Measurements from ENCODE around the gene MNAT1.

Gene MNAT1

DNA sequence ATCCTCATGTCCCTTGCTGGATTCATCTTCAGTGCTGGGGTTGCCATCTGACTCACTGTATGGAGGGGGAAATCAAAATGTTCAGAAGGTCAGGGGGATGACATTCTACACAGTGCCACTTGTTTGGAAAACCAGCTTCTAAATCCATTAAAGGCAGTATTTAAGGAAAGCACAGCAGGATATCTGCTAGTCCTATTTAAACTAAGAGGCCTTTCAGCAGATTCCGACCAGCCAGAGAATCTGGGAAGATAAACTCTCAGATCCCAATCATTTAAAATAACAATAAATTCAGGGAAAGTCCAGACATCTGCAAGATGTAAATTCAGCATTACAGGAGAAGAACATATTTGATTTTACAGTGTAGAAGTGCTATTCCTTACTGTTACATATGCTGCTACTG, 14.2 kb upstream of the MNAT1 start:
- no peak for DNase-seq (ENCODE audit: low spot score)
- H3K4me1 ChIP-seq (ENCODE audit: insufficient read depth, poor library complexity, severe bottlenecking), result peaks cover 4% of the 10 kb centered on the region
- no peaks in the 10 kb centered on the region for H3K27me3 ChIP-seq (ENCODE audit: insufficient read depth, poor library complexity, severe bottlenecking)

DNA sequence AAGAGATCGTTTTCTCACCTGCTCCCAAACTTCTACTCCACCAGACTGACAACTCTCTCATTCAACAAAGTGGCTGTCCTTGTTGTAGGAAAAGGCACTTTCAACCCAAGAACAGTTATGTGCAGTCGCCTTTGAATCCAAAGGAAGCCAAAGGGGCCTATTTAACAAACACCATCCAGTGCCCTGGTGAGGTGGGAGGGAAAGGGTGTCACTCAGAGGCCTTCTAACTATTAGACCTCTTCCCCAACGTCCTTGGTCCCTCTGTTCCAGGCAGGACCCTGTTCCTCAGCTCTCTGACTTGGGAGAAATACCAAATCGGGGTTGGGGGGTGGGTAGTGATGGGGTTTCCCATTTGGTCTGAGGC, 13.6 kb upstream of the MNAT1 start:
- Histone ChIP-seq H3K27ac (ENCODE audit: poor library complexity, severe bottlenecking) (peak overlapping the region; percentile 82), H3K9me3 (ENCODE audit: severe bottlenecking) (no peaks in the 10 kb centered on the region), H3K4me1 (ENCODE audit: insufficient read depth, poor library complexity, severe bottlenecking) (peaks cover 4% of the 10 kb centered on the region), H3K27me3 (ENCODE audit: insufficient read depth, poor library complexity, severe bottlenecking) (no peaks in the 10 kb centered on the region), H3K36me3 (ENCODE audit: low read depth) (peaks cover 49% of the 10 kb centered on the region), H3K4me3 (ENCODE audit: severe bottlenecking) (peak overlapping the region; percentile 93)
- TF ChIP-seq, protein P1, sequence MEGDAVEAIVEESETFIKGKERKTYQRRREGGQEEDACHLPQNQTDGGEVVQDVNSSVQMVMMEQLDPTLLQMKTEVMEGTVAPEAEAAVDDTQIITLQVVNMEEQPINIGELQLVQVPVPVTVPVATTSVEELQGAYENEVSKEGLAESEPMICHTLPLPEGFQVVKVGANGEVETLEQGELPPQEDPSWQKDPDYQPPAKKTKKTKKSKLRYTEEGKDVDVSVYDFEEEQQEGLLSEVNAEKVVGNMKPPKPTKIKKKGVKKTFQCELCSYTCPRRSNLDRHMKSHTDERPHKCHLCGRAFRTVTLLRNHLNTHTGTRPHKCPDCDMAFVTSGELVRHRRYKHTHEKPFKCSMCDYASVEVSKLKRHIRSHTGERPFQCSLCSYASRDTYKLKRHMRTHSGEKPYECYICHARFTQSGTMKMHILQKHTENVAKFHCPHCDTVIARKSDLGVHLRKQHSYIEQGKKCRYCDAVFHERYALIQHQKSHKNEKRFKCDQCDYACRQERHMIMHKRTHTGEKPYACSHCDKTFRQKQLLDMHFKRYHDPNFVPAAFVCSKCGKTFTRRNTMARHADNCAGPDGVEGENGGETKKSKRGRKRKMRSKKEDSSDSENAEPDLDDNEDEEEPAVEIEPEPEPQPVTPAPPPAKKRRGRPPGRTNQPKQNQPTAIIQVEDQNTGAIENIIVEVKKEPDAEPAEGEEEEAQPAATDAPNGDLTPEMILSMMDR (IDR thresholded peaks at IDR 0.05; ENCODE audit: poor library complexity, severe bottlenecking), result no peak
- ATAC-seq (ENCODE audit: low read depth) (no peak), DNase-seq (ENCODE audit: low spot score) (no peak)

More for the DNA sequence above, 14.2 kb upstream of the MNAT1 start:
- peaks cover 49% of the 10 kb centered on the region for H3K36me3 ChIP-seq (ENCODE audit: low read depth)
- no peaks in the 10 kb centered on the region for H3K9me3 ChIP-seq (ENCODE audit: severe bottlenecking)
- H3K27ac ChIP-seq (ENCODE audit: poor library complexity, severe bottlenecking), result no peak overlapping the region
- no peak for ATAC-seq (ENCODE audit: low read depth)
- H3K4me3 ChIP-seq (ENCODE audit: severe bottlenecking), result no peak overlapping the region
- TF ChIP-seq, protein P1 (IDR thresholded peaks at IDR 0.05; ENCODE audit: poor library complexity, severe bottlenecking), result no peak

DNA sequence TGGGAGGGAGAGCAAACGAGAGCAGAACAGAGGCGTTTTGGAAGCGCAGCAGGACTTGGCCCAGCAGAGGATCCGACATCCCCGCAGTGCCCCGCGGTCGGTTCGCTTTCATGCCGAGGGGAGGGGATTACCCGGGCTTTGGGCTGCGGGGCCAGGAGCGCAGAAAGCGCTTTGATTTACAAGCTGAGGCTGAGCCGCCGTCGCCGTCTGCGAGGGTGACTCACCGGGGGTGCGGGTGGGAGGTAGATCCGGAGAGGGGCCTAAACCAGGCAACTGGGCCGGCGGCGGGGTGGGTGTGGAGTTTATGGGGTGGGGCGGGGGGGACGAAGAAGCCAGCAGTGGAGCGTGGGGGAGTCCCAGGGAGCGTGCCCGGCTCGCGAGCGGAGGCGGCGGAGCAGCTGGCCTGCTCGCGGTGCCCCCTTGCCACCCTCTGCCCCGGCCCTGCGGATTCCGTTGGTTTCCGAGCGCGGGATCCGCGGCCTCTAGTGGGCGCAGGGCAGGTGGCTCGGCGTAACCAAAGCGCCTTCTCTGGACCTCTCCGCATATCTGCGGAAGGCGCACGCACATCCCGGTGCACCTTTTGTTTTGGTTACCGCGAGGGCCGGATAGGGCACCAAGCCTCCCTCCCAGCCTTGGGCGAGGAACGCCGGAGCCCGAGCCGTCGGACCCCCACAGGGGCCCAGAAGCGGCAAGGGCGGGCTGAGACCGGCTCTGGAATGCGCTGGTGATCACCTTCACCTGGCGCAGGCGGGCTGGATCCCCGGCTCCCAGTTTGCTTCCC, 13.0 kb upstream of the MNAT1 start:
- no peaks in the 10 kb centered on the region for H3K9me3 ChIP-seq (ENCODE audit: severe bottlenecking)
- DNase-seq (ENCODE audit: low spot score) (peak; percentile 84), ATAC-seq (ENCODE audit: low read depth) (peak; percentile 55)
- H3K27me3 ChIP-seq (ENCODE audit: insufficient read depth, poor library complexity, severe bottlenecking), result no peaks in the 10 kb centered on the region
- peak overlapping the region; percentile 82 for H3K27ac ChIP-seq (ENCODE audit: poor library complexity, severe bottlenecking)
- peak overlapping the region; percentile 93 for H3K4me3 ChIP-seq (ENCODE audit: severe bottlenecking)
- peaks cover 4% of the 10 kb centered on the region for H3K4me1 ChIP-seq (ENCODE audit: insufficient read depth, poor library complexity, severe bottlenecking)
- TF ChIP-seq, protein P1 (IDR thresholded peaks at IDR 0.05; ENCODE audit: poor library complexity, severe bottlenecking), result peak; percentile 64
- peaks cover 44% of the 10 kb centered on the region for H3K36me3 ChIP-seq (ENCODE audit: low read depth)

DNA sequence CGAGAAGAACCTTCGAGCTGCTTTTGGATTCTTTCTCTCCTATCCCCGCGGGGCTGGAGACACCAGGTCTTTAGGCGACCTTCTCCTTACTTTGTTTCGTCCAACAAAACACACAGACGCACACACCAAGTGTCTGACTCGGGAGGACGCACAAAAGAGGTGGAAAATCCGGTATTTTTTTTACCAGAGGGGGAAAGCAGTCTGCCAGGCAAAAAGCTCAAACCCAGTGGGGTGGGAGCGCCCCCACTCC, 12.5 kb upstream of the MNAT1 start:
- no peak for ATAC-seq (ENCODE audit: low read depth)
- peaks cover 38% of the 10 kb centered on the region for H3K36me3 ChIP-seq (ENCODE audit: low read depth)
- peak overlapping the region; percentile 82 for H3K27ac ChIP-seq (ENCODE audit: poor library complexity, severe bottlenecking)
- no peaks in the 10 kb centered on the region for H3K27me3 ChIP-seq (ENCODE audit: insufficient read depth, poor library complexity, severe bottlenecking)
- H3K4me1 ChIP-seq (ENCODE audit: insufficient read depth, poor library complexity, severe bottlenecking), result peaks cover 4% of the 10 kb centered on the region
- no peak for DNase-seq (ENCODE audit: low spot score)
- no peaks in the 10 kb centered on the region for H3K9me3 ChIP-seq (ENCODE audit: severe bottlenecking)
- H3K4me3 ChIP-seq (ENCODE audit: severe bottlenecking), result peak overlapping the region; percentile 93
- TF ChIP-seq, protein P1 (IDR thresholded peaks at IDR 0.05; ENCODE audit: poor library complexity, severe bottlenecking), result no peak

DNA sequence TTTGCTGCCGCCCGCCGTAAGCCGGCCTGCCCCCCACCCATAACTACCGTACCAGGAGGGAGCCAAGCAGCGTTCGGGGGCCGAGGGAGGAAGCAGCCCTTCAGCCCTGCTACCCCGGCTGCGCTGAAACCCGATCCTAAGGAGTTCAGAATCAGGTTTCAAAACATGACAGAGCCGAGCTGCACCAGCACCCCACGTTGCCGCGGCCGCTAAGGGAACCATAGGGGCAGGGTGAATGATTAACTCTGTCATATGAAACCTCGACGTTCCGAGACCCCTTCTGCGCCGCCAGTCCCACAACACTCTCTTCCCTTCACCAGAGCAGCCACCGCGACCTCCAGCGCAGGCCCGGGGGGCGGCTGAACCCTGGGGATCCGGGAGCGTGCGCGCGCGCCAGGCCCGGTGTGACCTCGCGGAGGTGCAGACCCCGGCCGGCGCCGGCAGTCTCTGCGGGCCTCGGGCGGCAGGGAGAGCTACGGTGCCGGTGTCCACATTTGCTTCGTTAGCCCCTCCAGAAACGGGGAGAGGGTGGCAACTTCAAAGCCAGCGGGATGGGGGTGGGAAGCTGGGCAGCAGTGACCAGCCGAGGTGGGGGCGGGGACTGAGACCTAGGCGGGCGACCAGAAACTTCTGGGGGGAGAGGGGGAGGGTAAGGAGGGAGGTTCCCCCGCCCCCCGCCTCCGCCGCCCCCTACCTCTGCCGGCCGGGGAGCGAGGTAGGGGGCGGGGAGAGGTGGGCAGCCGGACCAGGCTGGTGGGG, 12.0 kb upstream of the MNAT1 start:
- TF ChIP-seq, protein P1 (IDR thresholded peaks at IDR 0.05; ENCODE audit: poor library complexity, severe bottlenecking), result no peak
- H3K9me3 ChIP-seq (ENCODE audit: severe bottlenecking), result no peaks in the 10 kb centered on the region
- peak overlapping the region; percentile 82 for H3K27ac ChIP-seq (ENCODE audit: poor library complexity, severe bottlenecking)
- ATAC-seq (ENCODE audit: low read depth) (peak; percentile 52), DNase-seq (ENCODE audit: low spot score) (peak; percentile 84)
- no peaks in the 10 kb centered on the region for H3K27me3 ChIP-seq (ENCODE audit: insufficient read depth, poor library complexity, severe bottlenecking)
- H3K36me3 ChIP-seq (ENCODE audit: low read depth), result peaks cover 33% of the 10 kb centered on the region
- peaks cover 4% of the 10 kb centered on the region for H3K4me1 ChIP-seq (ENCODE audit: insufficient read depth, poor library complexity, severe bottlenecking)
- peak overlapping the region; percentile 93 for H3K4me3 ChIP-seq (ENCODE audit: severe bottlenecking)

Data from RWPE2 (cell line).